Panc1 (cell line): ENCODE data around the gene ASTN2. TPM values are rescaled to one million over a fixed set of nuclear protein-coding genes. Genes with fewer than 3 reads are reported as not detected.

ENCODE experiments used
- ATAC-seq: fragments of 200-7000 bp; cut with Tn5 transposase; 2 replicates; pipeline ENCODE4 v1.9.1; 2020; ENCODE audit warnings: mild to moderate bottlenecking, moderate library complexity
- BruUV-seq: library from RNA; stranded (reverse); fragments of 400-500 nt; replicated peaks from 2 replicates; lab custom pipeline; 2021; lab: Mats Ljungman, UMichigan
- CTCF ChIA-PET: fragments of 300-600 bp; sonication (Branson Sonifier 250); formaldehyde crosslinking; loops from one replicate; lab custom pipeline; 2022; ENCODE audit warnings: antibody characterized with exemption; lab: Charles Lee
- POLR2A ChIA-PET: fragments of 300-600 bp; sonication (Branson Sonifier 250); formaldehyde crosslinking; loops from one replicate; lab custom pipeline; 2022; ENCODE audit warnings: antibody characterized with exemption; lab: Charles Lee
- DNase-seq: peaks from one replicate; pipeline ENCODE4 v3.0.0-alpha.2; 2010; ENCODE audit warnings: low read depth, low spot score
- H3K27ac ChIP-seq: 2 replicates; pipeline ENCODE4 v1.5.1; 2011; ENCODE audit warnings: mild to moderate bottlenecking, low read length, inconsistent platforms
- H3K27me3 ChIP-seq: fragments of 200-500 bp; sonication (Bioruptor generic); 2 replicates; pipeline ENCODE4 v1.6.0; 2014; ENCODE audit warnings: low read length, inconsistent platforms; ENCODE audit not compliant: control insufficient read depth, insufficient read depth
- H3K36me3 ChIP-seq: fragments of 200-500 bp; sonication (Bioruptor generic); 2 replicates; pipeline ENCODE4 v1.5.1; 2014; ENCODE audit warnings: inconsistent platforms, mild to moderate bottlenecking, low read length, moderate library complexity; ENCODE audit not compliant: control insufficient read depth, insufficient read depth
- H3K4me1 ChIP-seq: 2 replicates; pipeline ENCODE4 v1.5.1; 2011; ENCODE audit warnings: inconsistent platforms, mild to moderate bottlenecking, low read length, moderate library complexity; ENCODE audit not compliant: control insufficient read depth, insufficient read depth
- H3K4me3 ChIP-seq, 2 experiments: 2 replicates each; pipeline ENCODE4 v1.5.1; 2011 to 2012; ENCODE audit warnings: low read depth in 2 of 2, low read length in 2 of 2, mild to moderate bottlenecking in 2 of 2, inconsistent platforms in 1 of 2, moderate library complexity in 1 of 2
- H3K9me3 ChIP-seq: fragments of 200-500 bp; sonication (Bioruptor generic); 2 replicates; pipeline ENCODE4 v1.5.1; 2014; ENCODE audit warnings: low read depth, mild to moderate bottlenecking, inconsistent platforms, low read length, moderate library complexity; ENCODE audit not compliant: control insufficient read depth, insufficient read depth
- POLR2AphosphoS5 ChIP-seq: IDR thresholded peaks from 2 replicates; pipeline ENCODE4 v1.6.1; 2012; ENCODE audit warnings: mild to moderate bottlenecking, low read depth, low read length, moderate library complexity
- REST ChIP-seq, 2 experiments: IDR thresholded peaks; 2 replicates each; pipeline ENCODE4 v1.6.1; 2011 to 2012; ENCODE audit warnings: low read depth in 2 of 2, control low read depth in 1 of 2, low read length in 1 of 2, mild to moderate bottlenecking in 1 of 2, moderate library complexity in 1 of 2; ENCODE audit not compliant: insufficient read depth in 1 of 2
- SIN3A ChIP-seq: IDR thresholded peaks from 2 replicates; pipeline ENCODE4 v1.6.1; 2012; ENCODE audit warnings: low read depth, mild to moderate bottlenecking, low read length, moderate library complexity, borderline replicate concordance; ENCODE audit not compliant: insufficient read depth
- TCF7L2 ChIP-seq: IDR thresholded peaks from 2 replicates; pipeline ENCODE4 v1.6.1; 2011; ENCODE audit warnings: mild to moderate bottlenecking, low read depth, low read length, inconsistent platforms
- in situ Hi-C: cut with HindIII; loops from 2 replicates; pipeline ENCODE4 v1.10.0; 2016; ENCODE audit warnings: low sequenced_read_pairs, low pct_unique_long_range_greater_than_20kb
- intact Hi-C: fragments of 100-400 bp; cut with micrococcal nuclease; formaldehyde crosslinking; loops from one replicate; pipeline ENCODE4 v1.10.0; 2022; ENCODE audit not compliant: unreplicated experiment
- total RNA-seq: library from RNA; stranded (reverse); gene quantifications from one replicate; pipeline ENCODE4 v1.2.1, GENCODE V29; 2021; ENCODE audit not compliant: unreplicated experiment
- TF ChIP-seq, protein P1 (sequence below): fragments of 450-650 bp; IDR thresholded peaks from 2 replicates; pipeline ENCODE4 v1.5.1; 2017; ENCODE audit warnings: mild to moderate bottlenecking

The ASTN2 gene
- total RNA-seq, 1 experiment from 2014 or later = 3.9 TPM

DNA sequence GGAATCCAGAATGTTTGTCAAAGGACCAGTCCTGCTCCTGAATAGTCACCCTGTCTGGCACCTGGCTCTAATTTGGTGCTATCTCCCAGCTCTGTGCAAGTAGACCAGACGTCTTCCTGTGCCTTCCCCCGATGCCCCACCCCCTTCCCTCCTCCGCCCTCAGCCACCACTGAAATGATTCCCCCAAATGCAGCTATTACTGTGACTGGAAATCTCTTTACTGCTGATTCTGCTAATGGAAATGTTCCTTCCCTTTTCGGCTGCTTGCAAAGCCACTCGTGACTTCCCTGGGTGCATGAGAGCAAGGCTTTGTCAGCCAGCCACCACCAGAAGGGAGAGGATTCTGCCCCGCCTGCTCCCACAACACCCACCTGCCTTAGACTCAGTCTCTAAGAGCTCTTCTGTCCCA, 11.4 kb downstream of the ASTN2 start:
- CTCF ChIA-PET = no interaction called here

DNA sequence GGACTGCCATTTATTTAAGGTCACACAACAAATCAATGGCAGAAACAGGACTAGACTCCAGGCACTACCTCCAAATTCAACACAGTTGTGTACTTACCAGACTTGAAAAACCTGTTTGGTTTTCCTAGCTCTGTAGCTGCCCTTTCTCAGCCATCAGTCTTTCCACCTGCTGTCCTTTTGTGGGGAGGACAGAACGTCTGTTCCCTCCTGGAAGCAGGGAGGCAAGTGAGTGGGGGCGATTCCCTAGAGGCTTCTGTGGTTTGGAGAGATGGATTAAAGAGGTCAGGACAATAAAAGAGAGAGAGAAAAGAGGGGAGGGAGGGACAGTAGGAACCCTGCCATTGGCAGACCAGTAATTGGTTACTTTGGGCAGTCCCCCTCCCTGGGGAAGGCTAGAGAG, 14.7 kb downstream of the ASTN2 start:
- no peaks in the 10 kb centered on the region for H3K9me3 ChIP-seq
- H3K36me3 ChIP-seq = no peaks in the 10 kb centered on the region
- no peak overlapping the region for H3K27ac ChIP-seq
- intact Hi-C loops = no loop called here
- ATAC-seq = no peak
- TF ChIP-seq SIN3A = no peak
- TF ChIP-seq, protein P1, sequence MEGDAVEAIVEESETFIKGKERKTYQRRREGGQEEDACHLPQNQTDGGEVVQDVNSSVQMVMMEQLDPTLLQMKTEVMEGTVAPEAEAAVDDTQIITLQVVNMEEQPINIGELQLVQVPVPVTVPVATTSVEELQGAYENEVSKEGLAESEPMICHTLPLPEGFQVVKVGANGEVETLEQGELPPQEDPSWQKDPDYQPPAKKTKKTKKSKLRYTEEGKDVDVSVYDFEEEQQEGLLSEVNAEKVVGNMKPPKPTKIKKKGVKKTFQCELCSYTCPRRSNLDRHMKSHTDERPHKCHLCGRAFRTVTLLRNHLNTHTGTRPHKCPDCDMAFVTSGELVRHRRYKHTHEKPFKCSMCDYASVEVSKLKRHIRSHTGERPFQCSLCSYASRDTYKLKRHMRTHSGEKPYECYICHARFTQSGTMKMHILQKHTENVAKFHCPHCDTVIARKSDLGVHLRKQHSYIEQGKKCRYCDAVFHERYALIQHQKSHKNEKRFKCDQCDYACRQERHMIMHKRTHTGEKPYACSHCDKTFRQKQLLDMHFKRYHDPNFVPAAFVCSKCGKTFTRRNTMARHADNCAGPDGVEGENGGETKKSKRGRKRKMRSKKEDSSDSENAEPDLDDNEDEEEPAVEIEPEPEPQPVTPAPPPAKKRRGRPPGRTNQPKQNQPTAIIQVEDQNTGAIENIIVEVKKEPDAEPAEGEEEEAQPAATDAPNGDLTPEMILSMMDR = no peak
- no peak for TF ChIP-seq TCF7L2
- TF ChIP-seq POLR2AphosphoS5 = no peak
- no peak for TF ChIP-seq REST (IDR thresholded peaks at IDR 0.05; ENCODE audit: insufficient read depth in 1 of 2, low read depth in 2 of 2, low read length in 1 of 2)
- H3K4me1 ChIP-seq = no peaks in the 10 kb centered on the region
- in situ Hi-C loops = no loop called here
- BruUV-seq = no TSS peak
- CTCF ChIA-PET = no interaction called here
- DNase-seq = no peak
- POLR2A ChIA-PET = no interaction called here
- H3K27me3 ChIP-seq = no peaks in the 10 kb centered on the region
- H3K4me3 ChIP-seq = no peak overlapping the region

More for the DNA sequence above, 11.4 kb downstream of the ASTN2 start:
- DNase-seq (no peak), ATAC-seq (no peak)
- H3K36me3 ChIP-seq = no peaks in the 10 kb centered on the region
- TF ChIP-seq REST (IDR thresholded peaks at IDR 0.05; ENCODE audit: insufficient read depth in 1 of 2, low read depth in 2 of 2, low read length in 1 of 2) (no peak), TCF7L2 (no peak), SIN3A (no peak), POLR2AphosphoS5 (no peak)
- TF ChIP-seq, protein P1 = no peak
- H3K27ac ChIP-seq = no peak overlapping the region
- in situ Hi-C loops = no loop called here
- no peaks in the 10 kb centered on the region for H3K4me1 ChIP-seq
- H3K9me3 ChIP-seq = no peaks in the 10 kb centered on the region
- intact Hi-C loops = no loop called here
- H3K4me3 ChIP-seq = no peak overlapping the region
- POLR2A ChIA-PET = no interaction called here
- BruUV-seq = no TSS peak
- H3K27me3 ChIP-seq = no peaks in the 10 kb centered on the region; the same call in 1 of the 2 replicates
